ENCODE measurements around the gene C15orf39.

GRCh38 chr15:75191235-75191634 is 10.4 kb upstream of the C15orf39 start:
- TF ChIP-seq CTCF (IDR thresholded peaks at IDR 0.05) (no peak), POLR2A (IDR thresholded peaks at IDR 0.05) (no peak)
